GM23338 (cell line): ENCODE data around the gene TNFRSF17. TPM values are rescaled to one million over a fixed set of nuclear protein-coding genes. Genes with fewer than 3 reads are reported as not detected.
A peak's percentile ranks its signal among the peaks of the same experiment; 100 is the strongest.

Experiments
- ATAC-seq: fragments of 200-7000 bp; cut with Tn5 transposase; 3 replicates; pipeline ENCODE4 v1.9.1; 2020
- DNase-seq: peaks from one replicate; pipeline ENCODE4 v3.0.0-alpha.2; 2015; ENCODE audit warnings: low spot score
- H2AFZ ChIP-seq: fragments of 200-600 bp; sonication (generic); 2 replicates; pipeline ENCODE4 v1.8.0; 2016; ENCODE audit warnings: antibody characterized with exemption, mild to moderate bottlenecking, moderate library complexity
- H3F3A ChIP-seq: fragments of 200-600 bp; sonication (generic); replicated peaks from 2 replicates; pipeline ENCODE4 v1.8.0; 2017; ENCODE audit warnings: antibody characterized with exemption, mixed run types, low read depth
- H3K27ac ChIP-seq: fragments of 200-600 bp; sonication (generic); 2 replicates; pipeline ENCODE4 v1.6.1; 2016; ENCODE audit warnings: low read depth
- H3K27me3 ChIP-seq: fragments of 200-600 bp; sonication (generic); 2 replicates; pipeline ENCODE4 v1.8.0; 2016; ENCODE audit warnings: mild to moderate bottlenecking, mixed run types, moderate library complexity; ENCODE audit not compliant: insufficient read depth
- H3K36me3 ChIP-seq: fragments of 200-600 bp; sonication (generic); 2 replicates; pipeline ENCODE4 v1.8.0; 2016; ENCODE audit warnings: mild to moderate bottlenecking; ENCODE audit not compliant: insufficient read depth
- H3K4me1 ChIP-seq: fragments of 200-600 bp; sonication (generic); 2 replicates; pipeline ENCODE4 v1.8.0; 2016; ENCODE audit warnings: mild to moderate bottlenecking, moderate library complexity; ENCODE audit not compliant: insufficient read depth
- H3K4me2 ChIP-seq: fragments of 200-600 bp; sonication (generic); 2 replicates; pipeline ENCODE4 v1.7.1; 2017; ENCODE audit warnings: mixed run types
- H3K4me3 ChIP-seq: fragments of 200-600 bp; sonication (generic); 2 replicates; pipeline ENCODE4 v1.6.1; 2016; ENCODE audit warnings: mixed run types
- H3K79me2 ChIP-seq: fragments of 200-600 bp; sonication (generic); replicated peaks from 2 replicates; pipeline ENCODE4 v1.8.0; 2017; ENCODE audit warnings: mild to moderate bottlenecking; ENCODE audit not compliant: insufficient read depth
- H3K9me2 ChIP-seq: fragments of 200-600 bp; sonication (generic); 2 replicates; pipeline ENCODE4 v1.8.0; 2017; ENCODE audit not compliant: insufficient read depth
- H4K20me1 ChIP-seq: fragments of 200-600 bp; sonication (generic); replicated peaks from 2 replicates; pipeline ENCODE4 v1.8.0; 2017; ENCODE audit warnings: mild to moderate bottlenecking; ENCODE audit not compliant: insufficient read depth
- H3K27ac Mint-ChIP-seq: 2 replicates; pipeline ENCODE4 v1.8.0; 2020; ENCODE audit warnings: inconsistent platforms, mild to moderate bottlenecking, moderate library complexity, mixed read lengths
- H3K27me3 Mint-ChIP-seq: 3 replicates; pipeline ENCODE4 v1.8.0; 2022; ENCODE audit warnings: low read depth, mild to moderate bottlenecking, moderate library complexity, mixed read lengths, inconsistent platforms; ENCODE audit not compliant: insufficient read depth, poor library complexity
- H3K36me3 Mint-ChIP-seq: 3 replicates; pipeline ENCODE4 v1.8.0; 2021; ENCODE audit warnings: low read depth, mild to moderate bottlenecking, inconsistent platforms, moderate library complexity, mixed read lengths
- H3K4me1 Mint-ChIP-seq: 3 replicates; pipeline ENCODE4 v1.8.0; 2020; ENCODE audit warnings: mild to moderate bottlenecking, inconsistent platforms, mixed read lengths
- H3K4me3 Mint-ChIP-seq: 3 replicates; pipeline ENCODE4 v1.8.0; 2021; ENCODE audit warnings: moderate library complexity, mild to moderate bottlenecking, inconsistent platforms, mixed read lengths
- H3K9me3 Mint-ChIP-seq: 3 replicates; pipeline ENCODE4 v1.8.0; 2020; ENCODE audit warnings: moderate library complexity, mild to moderate bottlenecking, inconsistent platforms, mixed read lengths
- CREB1 ChIP-seq: fragments of 250-450 bp; sonication (Bioruptor Pico); IDR thresholded peaks from 2 replicates; pipeline ENCODE4 v1.5.0; 2020; ENCODE audit warnings: low read depth, mild to moderate bottlenecking, moderate library complexity
- CTCF ChIP-seq, 2 experiments: fragments of 200-600 bp in 1 of 2; sonication (generic) in 1 of 2; conservative IDR thresholded peaks; 2 replicates each; pipeline versions ENCODE4 v1.5.1 to v1.6.1; 2016 to 2017; ENCODE audit warnings: antibody characterized with exemption in 2 of 2, low read depth in 2 of 2, mild to moderate bottlenecking in 2 of 2, moderate library complexity in 1 of 2
- ETS1 ChIP-seq: IDR thresholded peaks from 2 replicates; pipeline ENCODE4 v1.6.1; 2016; ENCODE audit warnings: antibody characterized with exemption
- EZH2 ChIP-seq: fragments of 200-600 bp; sonication (generic); IDR thresholded peaks from one replicate; pipeline ENCODE4 v1.8.0; 2017; ENCODE audit warnings: antibody characterized with exemption, mild to moderate bottlenecking, low read depth; ENCODE audit not compliant: unreplicated experiment
- EZH2phosphoT487 ChIP-seq: fragments of 200-600 bp; sonication (generic); IDR thresholded peaks from one replicate; pipeline ENCODE4 v1.8.1; 2018; ENCODE audit warnings: antibody characterized with exemption; ENCODE audit not compliant: unreplicated experiment
- JUNB ChIP-seq: IDR thresholded peaks from one replicate; pipeline ENCODE4 v1.6.1; 2016; ENCODE audit warnings: antibody characterized with exemption; ENCODE audit not compliant: unreplicated experiment
- NANOG ChIP-seq: IDR thresholded peaks from 2 replicates; pipeline ENCODE4 v1.6.1; 2016; ENCODE audit warnings: antibody characterized with exemption, borderline replicate concordance
- POLR2AphosphoS5 ChIP-seq: IDR thresholded peaks from 2 replicates; pipeline ENCODE4 v1.6.1; 2016; ENCODE audit warnings: antibody characterized with exemption, low read depth
- STAT1 ChIP-seq: IDR thresholded peaks from one replicate; pipeline ENCODE4 v1.6.1; 2016; ENCODE audit warnings: antibody characterized with exemption; ENCODE audit not compliant: unreplicated experiment
- ZNF114 ChIP-seq: fragments of 250-450 bp; sonication (Bioruptor Pico); IDR thresholded peaks from 2 replicates; pipeline ENCODE4 v1.5.0; 2020; ENCODE audit warnings: mild to moderate bottlenecking, moderate library complexity
- ZNF331 ChIP-seq: fragments of 250-450 bp; sonication (Bioruptor Pico); IDR thresholded peaks from 2 replicates; pipeline ENCODE4 v1.5.0; 2020; ENCODE audit warnings: low read depth, mild to moderate bottlenecking, moderate library complexity
- ZNF462 ChIP-seq: fragments of 250-450 bp; sonication (Bioruptor Pico); IDR thresholded peaks from 2 replicates; pipeline ENCODE4 v1.5.0; 2020; ENCODE audit warnings: mild to moderate bottlenecking, moderate library complexity
- long read RNA-seq: library from polyadenylated mRNA; unstranded; transcript quantifications from one replicate; pipeline ENCODE4 v2.0.0, GENCODE V29; 2020; ENCODE audit not compliant: unreplicated experiment
- polyA plus RNA-seq: library from polyadenylated mRNA; unstranded; fragments of >200 nt; fragmentation: Nextera tagmentation; extraction: Ambion mirVana; gene quantifications from 2 replicates; pipeline ENCODE4 v1.2.1, GENCODE V29; 2016
- total RNA-seq: library from RNA; depleted of rRNA; stranded (reverse); fragments of >200 nt; shearing (Covaris generic); gene quantifications from 2 replicates; pipeline ENCODE4 v1.2.3, GENCODE V29; 2014; rRNA removed
- TF ChIP-seq, protein P1 (sequence below): IDR thresholded peaks from one replicate; pipeline ENCODE4 v1.6.1; 2018; ENCODE audit warnings: antibody characterized with exemption; ENCODE audit not compliant: unreplicated experiment

The TNFRSF17 gene
- total RNA-seq (not detected in 2 replicates), polyA plus RNA-seq (0.37 TPM in 1 of 2 replicates, not detected in the other)
- long read RNA-seq = 0 reads

- Histone ChIP-seq H3F3A (no peaks in the 10 kb centered on the region), H4K20me1 (no peaks in the 10 kb centered on the region), H3K4me3 (no peak within 1 kb of the TSS), H3K27me3 (no peaks in the 10 kb centered on the region), H3K9me2 (no peaks in the 10 kb centered on the region), H3K27ac (no peak within 1 kb of the TSS), H3K79me2 (no peaks in the 10 kb centered on the region), H3K4me2 (no peak within 1 kb of the TSS), H2AFZ (peak within 1 kb of the TSS; percentile 92), H3K36me3 (no peaks in the 10 kb centered on the region), H3K4me1 (no peaks in the 10 kb centered on the region)
- DNase-seq (no peak), ATAC-seq (no peak)
- Mint-ChIP-seq H3K36me3 (no peaks in the 10 kb centered on the region), H3K27ac (no peak within 1 kb of the TSS), H3K27me3 (peaks cover 6% of the 10 kb centered on the region), H3K4me1 (no peaks in the 10 kb centered on the region), H3K4me3 (no peak within 1 kb of the TSS), H3K9me3 (no peaks in the 10 kb centered on the region)
- TF ChIP-seq NANOG (no peak), ZNF114 (CRISPR knock-in tag) (no peak), ZNF331 (CRISPR knock-in tag) (no peak), JUNB (no peak), EZH2phosphoT487 (no peak), ETS1 (no peak), CREB1 (no peak), CTCF (conservative IDR thresholded peaks at IDR 0.05; ENCODE audit: low read depth in 2 of 2) (no peak), ZNF462 (CRISPR knock-in tag) (no peak), POLR2AphosphoS5 (no peak), STAT1 (no peak), EZH2 (no peak)
- TF ChIP-seq, protein P1, sequence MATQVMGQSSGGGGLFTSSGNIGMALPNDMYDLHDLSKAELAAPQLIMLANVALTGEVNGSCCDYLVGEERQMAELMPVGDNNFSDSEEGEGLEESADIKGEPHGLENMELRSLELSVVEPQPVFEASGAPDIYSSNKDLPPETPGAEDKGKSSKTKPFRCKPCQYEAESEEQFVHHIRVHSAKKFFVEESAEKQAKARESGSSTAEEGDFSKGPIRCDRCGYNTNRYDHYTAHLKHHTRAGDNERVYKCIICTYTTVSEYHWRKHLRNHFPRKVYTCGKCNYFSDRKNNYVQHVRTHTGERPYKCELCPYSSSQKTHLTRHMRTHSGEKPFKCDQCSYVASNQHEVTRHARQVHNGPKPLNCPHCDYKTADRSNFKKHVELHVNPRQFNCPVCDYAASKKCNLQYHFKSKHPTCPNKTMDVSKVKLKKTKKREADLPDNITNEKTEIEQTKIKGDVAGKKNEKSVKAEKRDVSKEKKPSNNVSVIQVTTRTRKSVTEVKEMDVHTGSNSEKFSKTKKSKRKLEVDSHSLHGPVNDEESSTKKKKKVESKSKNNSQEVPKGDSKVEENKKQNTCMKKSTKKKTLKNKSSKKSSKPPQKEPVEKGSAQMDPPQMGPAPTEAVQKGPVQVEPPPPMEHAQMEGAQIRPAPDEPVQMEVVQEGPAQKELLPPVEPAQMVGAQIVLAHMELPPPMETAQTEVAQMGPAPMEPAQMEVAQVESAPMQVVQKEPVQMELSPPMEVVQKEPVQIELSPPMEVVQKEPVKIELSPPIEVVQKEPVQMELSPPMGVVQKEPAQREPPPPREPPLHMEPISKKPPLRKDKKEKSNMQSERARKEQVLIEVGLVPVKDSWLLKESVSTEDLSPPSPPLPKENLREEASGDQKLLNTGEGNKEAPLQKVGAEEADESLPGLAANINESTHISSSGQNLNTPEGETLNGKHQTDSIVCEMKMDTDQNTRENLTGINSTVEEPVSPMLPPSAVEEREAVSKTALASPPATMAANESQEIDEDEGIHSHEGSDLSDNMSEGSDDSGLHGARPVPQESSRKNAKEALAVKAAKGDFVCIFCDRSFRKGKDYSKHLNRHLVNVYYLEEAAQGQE = no peak
Observed at GRCh38 chr16:11964761-11965551, at the start of gene TNFRSF17. Gene TNFRSF17, plus strand, starts transcription at chr16:11965210. Its CDS starts 115 bp downstream, at chr16:11965325.
